Peyer's patch (tissue), 4 donors: Measurements from ENCODE around the gene MT1HL1.

ENCODE experiments used
- POLR2A ChIP-seq, 2 donors: fragments of 450-650 bp; IDR thresholded peaks; one replicate each; pipeline ENCODE4 v1.5.1; 2017; ENCODE audit warnings: antibody characterized with exemption in 2 of 2, mild to moderate bottlenecking in 2 of 2, moderate library complexity in 2 of 2
- TF ChIP-seq, protein P1 (sequence below), 6 experiments: fragments of 450-650 bp in 4 of 6; fragments of 200-600 bp in 2 of 6; sonication (generic) in 1 of 6; IDR thresholded peaks; one replicate each; pipeline ENCODE4 v1.5.1; 2017 to 2019; ENCODE audit warnings: antibody characterized with exemption in 6 of 6, mild to moderate bottlenecking in 3 of 6, moderate library complexity in 1 of 6

DNA sequence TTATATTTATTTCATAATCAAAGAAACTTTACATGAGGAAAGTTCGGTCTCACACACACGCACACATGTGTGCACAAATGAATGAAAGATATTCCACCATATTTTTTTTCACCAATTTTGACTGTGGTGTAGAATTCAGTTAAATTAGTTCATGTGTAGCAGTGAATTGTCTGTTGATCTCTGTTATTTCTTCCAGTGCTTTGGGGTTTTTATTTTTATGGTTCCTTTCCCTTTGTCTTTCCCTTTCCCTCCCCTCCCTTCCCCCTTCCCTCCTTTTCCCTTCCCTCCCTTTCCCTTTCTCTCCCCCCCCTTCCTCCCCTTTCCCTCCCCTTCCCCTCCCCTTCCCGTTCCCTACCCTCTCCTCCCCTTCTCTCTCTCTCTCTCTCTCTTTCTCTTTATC is 46.7 kb upstream of the MT1HL1 start:
- TF ChIP-seq, protein P1, sequence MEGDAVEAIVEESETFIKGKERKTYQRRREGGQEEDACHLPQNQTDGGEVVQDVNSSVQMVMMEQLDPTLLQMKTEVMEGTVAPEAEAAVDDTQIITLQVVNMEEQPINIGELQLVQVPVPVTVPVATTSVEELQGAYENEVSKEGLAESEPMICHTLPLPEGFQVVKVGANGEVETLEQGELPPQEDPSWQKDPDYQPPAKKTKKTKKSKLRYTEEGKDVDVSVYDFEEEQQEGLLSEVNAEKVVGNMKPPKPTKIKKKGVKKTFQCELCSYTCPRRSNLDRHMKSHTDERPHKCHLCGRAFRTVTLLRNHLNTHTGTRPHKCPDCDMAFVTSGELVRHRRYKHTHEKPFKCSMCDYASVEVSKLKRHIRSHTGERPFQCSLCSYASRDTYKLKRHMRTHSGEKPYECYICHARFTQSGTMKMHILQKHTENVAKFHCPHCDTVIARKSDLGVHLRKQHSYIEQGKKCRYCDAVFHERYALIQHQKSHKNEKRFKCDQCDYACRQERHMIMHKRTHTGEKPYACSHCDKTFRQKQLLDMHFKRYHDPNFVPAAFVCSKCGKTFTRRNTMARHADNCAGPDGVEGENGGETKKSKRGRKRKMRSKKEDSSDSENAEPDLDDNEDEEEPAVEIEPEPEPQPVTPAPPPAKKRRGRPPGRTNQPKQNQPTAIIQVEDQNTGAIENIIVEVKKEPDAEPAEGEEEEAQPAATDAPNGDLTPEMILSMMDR (IDR thresholded peaks at IDR 0.05) = no peak
- TF ChIP-seq POLR2A (IDR thresholded peaks at IDR 0.05) = no peak
